Stimulated activated CD4-positive, alpha-beta T cell treated with anti-CD3 and anti-CD28 coated beads, Interleukin-4, amount 100 ng/mL, for 48 hours (primary cell): Measurements from ENCODE around the gene MACROD2.
"Not testable (repeated sequence)": the region's sequence is repeated elsewhere in the genome, so short reads cannot be mapped to it uniquely, and the experiment has no call there.

Experiments
- DNase-seq, 2 donors: peaks; one replicate each; pipeline ENCODE4 v3.0.0-alpha.2; 2020; ENCODE audit warnings: low read depth in 2 of 2

Gene MACROD2

GRCh38 chr20:15171016-15171415, 1175.7 kb downstream of the MACROD2 start:
- no peak for DNase-seq

- DNase-seq: no peak
Observed at GRCh38 chr20:15176929-15177328, 1181.6 kb downstream of the MACROD2 start.

GRCh38 chr20:15178581-15178980, 1183.3 kb downstream of the MACROD2 start:
- no peak for DNase-seq

- no peak for DNase-seq
Observed at GRCh38 chr20:15179381-15179780, 1184.1 kb downstream of the MACROD2 start.

- no peak for DNase-seq
Observed at GRCh38 chr20:15179781-15180180, 1184.5 kb downstream of the MACROD2 start.

GRCh38 chr20:15185322-15185721, 1190.0 kb downstream of the MACROD2 start:
- DNase-seq: no peak

- no peak for DNase-seq
Observed at GRCh38 chr20:15185913-15186312, 1190.6 kb downstream of the MACROD2 start.

GRCh38 chr20:15187612-15188011, 1192.3 kb downstream of the MACROD2 start:
- DNase-seq: no peak

- DNase-seq: no peak
Observed at GRCh38 chr20:15188415-15188814, 1193.1 kb downstream of the MACROD2 start.

GRCh38 chr20:15191082-15191723, 1195.9 kb downstream of the MACROD2 start:
- no peak for DNase-seq

GRCh38 chr20:15195378-15195777, 1200.1 kb downstream of the MACROD2 start:
- no peak for DNase-seq

- DNase-seq: no peak
Observed at GRCh38 chr20:15196547-15197255, 1201.4 kb downstream of the MACROD2 start.

- not testable (repeated sequence) for DNase-seq
Observed at GRCh38 chr20:15198017-15198416, 1202.7 kb downstream of the MACROD2 start.

GRCh38 chr20:15199698-15200097, 1204.4 kb downstream of the MACROD2 start:
- no peak for DNase-seq

- no peak for DNase-seq
Observed at GRCh38 chr20:15200147-15200565, 1204.8 kb downstream of the MACROD2 start.

- no peak for DNase-seq
Observed at GRCh38 chr20:15201602-15202001, 1206.3 kb downstream of the MACROD2 start.

- no peak for DNase-seq
Observed at GRCh38 chr20:15204234-15204633, 1208.9 kb downstream of the MACROD2 start.

- DNase-seq: no peak
Observed at GRCh38 chr20:15205028-15205427, 1209.7 kb downstream of the MACROD2 start.

GRCh38 chr20:15205719-15206118, 1210.4 kb downstream of the MACROD2 start:
- DNase-seq: no peak

GRCh38 chr20:15209537-15209936, 1214.2 kb downstream of the MACROD2 start:
- DNase-seq: no peak

GRCh38 chr20:15214051-15214450, 1218.7 kb downstream of the MACROD2 start:
- no peak for DNase-seq

GRCh38 chr20:15220009-15220656, 1224.8 kb downstream of the MACROD2 start:
- DNase-seq: no peak
